ENCODE results near the gene WDFY3.
A peak's percentile ranks its signal among the peaks of the same experiment; 100 is the strongest.

Gene WDFY3, protein sequence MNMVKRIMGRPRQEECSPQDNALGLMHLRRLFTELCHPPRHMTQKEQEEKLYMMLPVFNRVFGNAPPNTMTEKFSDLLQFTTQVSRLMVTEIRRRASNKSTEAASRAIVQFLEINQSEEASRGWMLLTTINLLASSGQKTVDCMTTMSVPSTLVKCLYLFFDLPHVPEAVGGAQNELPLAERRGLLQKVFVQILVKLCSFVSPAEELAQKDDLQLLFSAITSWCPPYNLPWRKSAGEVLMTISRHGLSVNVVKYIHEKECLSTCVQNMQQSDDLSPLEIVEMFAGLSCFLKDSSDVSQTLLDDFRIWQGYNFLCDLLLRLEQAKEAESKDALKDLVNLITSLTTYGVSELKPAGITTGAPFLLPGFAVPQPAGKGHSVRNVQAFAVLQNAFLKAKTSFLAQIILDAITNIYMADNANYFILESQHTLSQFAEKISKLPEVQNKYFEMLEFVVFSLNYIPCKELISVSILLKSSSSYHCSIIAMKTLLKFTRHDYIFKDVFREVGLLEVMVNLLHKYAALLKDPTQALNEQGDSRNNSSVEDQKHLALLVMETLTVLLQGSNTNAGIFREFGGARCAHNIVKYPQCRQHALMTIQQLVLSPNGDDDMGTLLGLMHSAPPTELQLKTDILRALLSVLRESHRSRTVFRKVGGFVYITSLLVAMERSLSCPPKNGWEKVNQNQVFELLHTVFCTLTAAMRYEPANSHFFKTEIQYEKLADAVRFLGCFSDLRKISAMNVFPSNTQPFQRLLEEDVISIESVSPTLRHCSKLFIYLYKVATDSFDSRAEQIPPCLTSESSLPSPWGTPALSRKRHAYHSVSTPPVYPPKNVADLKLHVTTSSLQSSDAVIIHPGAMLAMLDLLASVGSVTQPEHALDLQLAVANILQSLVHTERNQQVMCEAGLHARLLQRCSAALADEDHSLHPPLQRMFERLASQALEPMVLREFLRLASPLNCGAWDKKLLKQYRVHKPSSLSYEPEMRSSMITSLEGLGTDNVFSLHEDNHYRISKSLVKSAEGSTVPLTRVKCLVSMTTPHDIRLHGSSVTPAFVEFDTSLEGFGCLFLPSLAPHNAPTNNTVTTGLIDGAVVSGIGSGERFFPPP (N-terminal part only)

DNA sequence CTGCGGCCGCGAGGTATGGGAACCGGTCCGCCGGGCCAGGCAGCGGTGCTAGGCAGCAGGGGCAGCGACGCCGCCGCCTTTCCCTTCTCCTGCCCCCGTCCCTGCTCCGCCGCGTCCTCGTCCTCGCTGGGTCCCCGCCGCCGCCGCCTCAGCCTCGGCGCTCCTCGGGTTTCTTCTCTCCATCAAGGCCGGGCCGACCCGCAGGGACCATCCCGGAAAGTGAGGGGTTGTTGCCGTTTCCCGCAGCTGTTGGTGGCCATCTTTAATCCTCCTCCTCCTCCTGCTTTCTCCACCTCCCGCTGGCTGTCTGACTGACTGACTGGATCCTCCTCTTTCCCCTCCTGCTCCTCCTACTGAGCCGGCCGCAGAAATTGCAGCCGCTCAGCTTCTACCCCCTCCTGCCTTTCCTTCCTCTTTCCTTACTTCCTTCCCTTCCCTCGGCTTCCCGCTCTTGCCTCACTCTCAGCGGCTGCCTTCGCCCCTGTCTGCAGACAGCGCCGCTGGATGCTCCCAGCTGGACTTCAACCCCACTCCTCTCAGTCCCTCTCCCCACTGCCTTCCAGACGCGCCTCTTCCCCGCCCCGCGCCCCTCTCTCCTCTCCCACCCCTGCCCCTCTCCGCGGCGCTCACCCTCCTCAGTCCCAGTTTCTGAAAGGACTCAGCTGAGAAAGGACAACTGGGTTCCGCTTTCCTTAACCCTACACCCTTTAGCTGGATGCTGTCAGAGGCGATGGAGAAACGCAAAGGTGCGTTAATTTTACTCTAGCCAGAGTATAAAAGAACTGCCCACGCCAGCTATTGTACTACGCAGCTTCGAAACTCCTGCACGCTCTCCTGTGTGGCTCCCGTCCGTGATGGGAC is at the start of gene WDFY3:
TSS of gene WDFY3 (minus strand) at position 309 of the 861 bp plus-strand sequence. CDS start 106,099 bp downstream, outside the sequence.
- FAIRE-seq (peak; percentile 87), DNase-seq (ENCODE audit: insufficient read length, low spot score) (peak; percentile 68)
- TF ChIP-seq POLR2A (IDR thresholded peaks at IDR 0.05; ENCODE audit: low read depth, low read length) = peak; percentile 76

DNA sequence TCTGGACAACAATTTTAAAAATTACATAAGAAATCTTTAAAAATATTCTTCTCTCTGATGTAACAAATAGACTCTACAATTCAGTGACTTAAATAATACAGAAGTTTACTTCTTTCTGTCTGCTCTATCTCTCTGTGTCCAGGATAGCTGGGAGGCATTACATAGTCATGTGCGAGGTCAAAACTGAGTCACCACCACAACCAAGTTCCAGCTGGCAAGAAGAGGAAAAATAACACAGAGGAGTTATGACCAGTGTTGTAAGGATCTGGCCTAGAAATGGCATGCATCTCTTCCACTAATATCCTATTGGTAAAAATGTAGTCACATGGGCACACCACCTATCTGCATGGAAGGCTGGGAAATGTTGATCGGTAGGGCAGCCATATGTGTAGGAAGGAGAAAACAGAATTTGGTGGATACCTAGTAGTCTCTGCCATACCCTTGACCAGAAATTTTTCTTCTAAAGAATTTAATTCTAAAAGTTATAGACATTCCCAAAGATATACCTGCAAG is 39.4 kb upstream of the WDFY3 start:
- FAIRE-seq (peak; percentile 77), DNase-seq (ENCODE audit: insufficient read length, low spot score) (peak; percentile 19)
- no peak for TF ChIP-seq POLR2A (IDR thresholded peaks at IDR 0.05; ENCODE audit: low read depth, low read length)

DNA sequence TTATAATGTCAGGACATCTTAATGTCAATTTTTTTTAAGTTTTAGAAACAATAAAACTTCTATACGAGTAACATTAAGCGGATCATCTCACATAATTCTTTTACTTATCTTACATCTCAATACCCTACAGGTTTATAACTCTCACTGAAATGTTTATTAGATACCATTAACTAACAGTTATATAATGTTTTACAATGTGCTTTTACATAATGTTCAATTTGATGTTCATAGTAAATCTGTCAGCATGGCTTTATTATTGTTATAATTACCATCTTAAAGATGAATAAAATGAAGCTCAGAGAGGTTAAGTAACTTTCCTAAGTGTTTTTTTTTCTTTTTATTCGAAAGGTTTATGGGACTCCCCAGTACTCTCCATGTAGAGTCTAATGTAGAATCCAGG is 33.9 kb upstream of the WDFY3 start:
- DNase-seq (ENCODE audit: insufficient read length, low spot score) = no peak
- no peak for FAIRE-seq
- no peak for TF ChIP-seq POLR2A (IDR thresholded peaks at IDR 0.05; ENCODE audit: low read depth, low read length)

DNA sequence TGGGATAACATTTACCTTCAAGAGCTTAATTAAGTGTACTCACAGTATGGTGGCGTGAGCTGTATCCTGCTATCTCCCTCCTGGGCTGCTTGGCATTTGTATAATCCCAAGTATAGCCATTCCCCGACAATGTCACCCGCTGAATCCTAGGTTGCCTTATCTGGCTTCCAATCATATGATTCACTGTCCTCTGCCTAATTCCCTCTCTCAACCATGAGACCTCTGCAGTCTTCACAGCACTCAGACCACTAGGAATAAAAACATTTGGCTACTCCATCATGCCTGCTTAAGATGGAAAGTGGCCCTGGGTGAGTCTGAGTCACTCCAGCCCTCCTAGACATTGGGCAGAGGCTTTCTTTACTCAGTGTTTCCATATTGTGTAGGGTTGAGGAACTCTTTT is 28.9 kb upstream of the WDFY3 start:
- TF ChIP-seq POLR2A (IDR thresholded peaks at IDR 0.05; ENCODE audit: low read depth, low read length) = no peak
- peak; percentile 5 for DNase-seq (ENCODE audit: insufficient read length, low spot score)
- peak; percentile 90 for FAIRE-seq

DNA sequence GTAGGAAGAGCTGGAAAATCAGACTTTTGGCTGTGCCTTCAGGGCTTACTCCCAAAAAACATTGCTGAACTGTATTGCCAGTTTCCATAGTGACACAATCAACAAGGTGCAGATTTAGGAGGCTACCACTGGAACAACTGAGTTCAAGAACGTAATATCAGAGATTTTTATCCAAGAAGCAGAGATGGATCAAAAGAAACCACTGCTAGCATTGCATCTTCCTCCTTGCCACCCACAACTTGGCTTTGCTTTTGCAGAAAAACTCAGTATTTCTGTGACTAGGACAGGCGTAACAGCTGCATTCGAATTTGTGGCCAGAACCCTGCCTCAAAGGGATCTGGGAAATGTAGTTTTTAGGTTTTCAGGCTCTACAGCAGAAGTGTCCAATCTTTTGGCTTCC is 27.8 kb upstream of the WDFY3 start:
- TF ChIP-seq POLR2A (IDR thresholded peaks at IDR 0.05; ENCODE audit: low read depth, low read length) = no peak
- no peak for DNase-seq (ENCODE audit: insufficient read length, low spot score)
- no peak for FAIRE-seq

DNA sequence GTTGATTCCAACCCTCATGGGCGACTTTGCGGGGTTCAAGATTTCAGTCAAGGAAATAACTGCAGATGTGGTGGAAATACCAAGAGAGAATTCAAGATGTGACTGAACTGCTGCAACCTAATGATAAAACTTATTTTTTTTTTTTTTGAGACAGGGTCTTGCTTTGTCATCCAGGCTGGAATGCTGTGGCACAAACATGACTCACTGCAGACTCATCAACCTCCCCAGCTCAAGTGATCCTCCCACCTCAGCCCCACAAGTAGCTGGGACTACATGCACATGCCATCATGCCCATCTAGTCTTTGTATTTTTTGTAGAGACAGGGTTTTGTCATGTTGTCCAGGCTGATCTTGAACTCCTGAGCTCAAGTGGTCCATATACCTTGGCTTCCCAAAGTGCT is 19.5 kb upstream of the WDFY3 start:
- DNase-seq (ENCODE audit: insufficient read length, low spot score) (no peak), FAIRE-seq (no peak)
- TF ChIP-seq POLR2A (IDR thresholded peaks at IDR 0.05; ENCODE audit: low read depth, low read length) = no peak

DNA sequence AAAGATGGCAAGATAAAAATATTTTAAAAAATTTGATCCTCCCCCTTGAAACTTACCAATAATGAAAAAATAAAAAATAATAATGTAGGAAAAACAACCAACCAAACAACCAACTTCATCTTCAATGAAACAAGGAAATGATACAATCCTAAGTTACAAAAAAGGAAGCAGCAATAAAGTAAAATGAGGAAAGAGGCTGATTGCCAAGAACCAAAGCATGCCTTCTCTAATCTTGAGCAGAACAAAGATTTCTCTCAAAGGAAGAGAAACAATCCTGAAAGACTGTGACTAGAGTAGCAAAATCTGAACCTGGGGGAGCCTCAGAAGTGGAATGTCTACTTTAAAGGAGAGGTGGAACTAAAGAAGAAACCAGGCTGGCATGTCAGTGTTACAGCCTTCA is 10.9 kb upstream of the WDFY3 start:
- FAIRE-seq (no peak), DNase-seq (ENCODE audit: insufficient read length, low spot score) (no peak)
- TF ChIP-seq POLR2A (IDR thresholded peaks at IDR 0.05; ENCODE audit: low read depth, low read length) = no peak

DNA sequence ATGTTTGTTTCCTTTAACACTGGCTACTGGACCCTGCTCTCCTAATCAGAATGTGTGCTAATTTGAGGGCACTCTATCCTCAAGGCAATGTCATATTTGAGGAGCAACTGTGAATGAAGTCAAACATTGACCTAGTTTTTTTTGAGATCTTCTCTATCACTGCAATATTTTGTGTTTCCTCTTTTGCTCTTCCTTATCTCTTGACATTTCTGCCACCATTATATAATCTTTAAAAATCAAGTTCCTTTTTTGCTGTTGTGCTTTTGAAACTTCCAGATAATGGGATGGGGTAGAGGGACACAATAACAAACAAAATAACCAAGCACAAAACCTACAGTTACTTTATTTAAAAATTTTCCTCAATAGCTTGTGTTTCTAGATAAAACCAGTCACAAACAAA is 7.4 kb upstream of the WDFY3 start:
- DNase-seq (ENCODE audit: insufficient read length, low spot score) (no peak), FAIRE-seq (no peak)
- no peak for TF ChIP-seq POLR2A (IDR thresholded peaks at IDR 0.05; ENCODE audit: low read depth, low read length)

DNA sequence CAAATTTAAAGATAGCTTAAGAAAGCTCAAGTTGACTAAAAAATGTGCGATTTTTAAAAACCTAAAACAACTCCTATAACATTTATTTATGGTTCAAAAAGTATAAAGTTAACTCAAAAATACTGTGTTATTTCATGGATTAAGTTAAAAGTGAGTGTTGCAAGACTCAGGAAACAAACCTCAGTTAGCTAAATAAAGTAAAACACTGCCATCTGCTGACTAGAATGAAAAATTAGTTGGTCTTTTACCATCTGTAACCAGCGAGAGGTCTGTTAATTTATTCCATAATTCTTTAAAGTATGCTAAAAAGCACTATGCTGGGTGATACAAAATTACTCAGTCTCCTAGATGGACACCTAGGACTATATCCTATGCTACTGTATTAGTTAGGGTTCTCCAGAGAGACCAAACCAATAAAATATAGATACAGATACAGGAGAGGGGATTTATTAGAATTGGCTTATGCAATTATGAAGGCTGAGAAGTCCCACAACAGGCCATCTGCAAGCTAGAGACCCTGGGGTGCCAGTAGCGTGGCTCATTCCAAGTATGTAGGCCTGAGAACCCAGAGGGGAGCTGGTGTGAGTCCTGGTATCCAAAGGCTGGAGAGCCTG is 4.9 kb upstream of the WDFY3 start:
- TF ChIP-seq POLR2A (IDR thresholded peaks at IDR 0.05; ENCODE audit: low read depth, low read length) = no peak
- DNase-seq (ENCODE audit: insufficient read length, low spot score) (no peak), FAIRE-seq (peak; percentile 36)

DNA sequence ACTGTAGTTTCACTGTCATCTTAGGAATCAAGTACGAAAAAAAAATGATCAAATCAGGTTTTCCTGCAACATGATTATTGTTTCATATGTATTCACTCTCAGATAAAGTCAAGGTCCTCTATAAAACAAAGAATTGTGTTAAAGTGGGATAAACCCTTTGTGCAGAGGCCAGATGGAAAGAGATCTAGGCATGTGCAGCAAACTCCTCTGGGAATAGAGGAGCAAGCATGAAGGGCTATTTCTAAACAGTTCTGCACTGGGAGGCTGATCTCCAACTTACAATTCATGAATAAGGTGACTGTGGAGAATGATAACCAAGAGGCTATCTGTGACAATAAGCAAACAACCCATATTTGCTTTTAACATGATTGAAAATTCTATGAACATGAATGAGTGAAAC is 2.4 kb upstream of the WDFY3 start:
- TF ChIP-seq POLR2A (IDR thresholded peaks at IDR 0.05; ENCODE audit: low read depth, low read length) = no peak
- FAIRE-seq = no peak
- DNase-seq (ENCODE audit: insufficient read length, low spot score) = no peak

DNA sequence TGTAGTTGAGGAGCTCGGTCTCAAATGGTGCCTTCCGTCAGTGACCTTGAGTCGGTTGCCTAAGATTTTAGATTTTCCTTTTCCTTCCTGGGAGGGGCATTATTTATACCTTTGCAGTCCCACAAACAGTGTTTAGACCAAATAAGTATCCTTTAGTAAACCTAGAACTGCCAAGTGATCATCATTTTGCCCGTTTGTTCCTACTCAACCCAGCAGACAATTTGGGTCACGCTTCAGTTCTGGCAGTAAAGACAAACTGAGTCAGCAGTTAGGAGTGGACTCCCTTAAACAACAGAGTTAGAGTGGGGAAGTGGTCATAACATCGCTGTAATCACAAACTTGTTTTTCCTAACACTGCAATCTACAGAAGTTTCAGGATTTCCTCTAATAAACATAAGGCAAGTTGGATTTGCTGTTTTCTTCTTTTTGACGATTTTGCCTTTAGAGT is 777 bp upstream of the WDFY3 start:
- no peak for DNase-seq (ENCODE audit: insufficient read length, low spot score)
- no peak for TF ChIP-seq POLR2A (IDR thresholded peaks at IDR 0.05; ENCODE audit: low read depth, low read length)
- FAIRE-seq = peak; percentile 57

DNA sequence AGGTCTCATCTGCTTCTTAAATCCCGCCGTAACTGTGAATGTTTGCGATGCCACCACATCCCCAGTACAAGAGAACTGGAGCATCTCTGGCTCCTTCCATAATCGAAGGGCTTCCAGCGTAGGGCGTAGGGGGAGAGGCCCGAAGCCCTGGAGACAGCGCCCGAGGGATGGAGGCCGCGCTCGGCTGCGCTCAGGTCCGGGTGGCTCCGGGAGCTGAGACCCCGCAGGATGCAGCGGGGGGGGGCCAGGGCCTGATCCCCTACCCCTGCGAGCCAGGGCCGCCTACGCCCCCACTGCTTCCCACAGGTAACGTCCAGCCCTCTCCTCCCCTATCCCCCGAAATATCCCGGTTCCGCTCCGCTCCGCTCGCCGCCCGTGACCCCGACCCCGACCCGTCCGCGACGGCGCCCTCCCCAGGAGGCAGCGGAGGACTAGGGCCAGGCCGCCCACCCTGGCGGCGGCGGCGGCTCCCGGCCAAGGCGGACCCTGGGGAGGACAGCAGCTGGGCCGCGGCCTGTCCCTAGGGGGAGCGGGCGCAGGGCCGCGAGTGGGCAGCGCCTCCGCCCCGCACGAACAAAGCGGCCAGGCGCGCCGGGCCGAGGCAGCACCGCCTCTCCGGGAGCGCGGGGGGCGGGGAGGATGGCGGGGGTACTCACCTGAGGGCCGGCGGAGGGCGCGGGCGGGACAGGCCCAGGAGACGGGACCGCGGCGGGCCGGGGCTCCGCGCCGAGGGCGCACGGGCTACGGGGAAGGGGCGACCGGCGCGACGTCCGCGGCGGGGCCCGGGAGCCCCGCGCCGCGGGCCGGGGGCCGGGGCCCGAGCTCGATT is 723 bp downstream of the WDFY3 start:
- FAIRE-seq (peak; percentile 30), DNase-seq (ENCODE audit: insufficient read length, low spot score) (no peak)
- TF ChIP-seq POLR2A (IDR thresholded peaks at IDR 0.05; ENCODE audit: low read depth, low read length) = no peak

Measured in H54 (cell line).